Measurements from ENCODE around the gene ZNF670. TPM values are rescaled to one million over a fixed set of nuclear protein-coding genes. Genes with fewer than 3 reads are reported as not detected.
"Not testable (repeated sequence)": the region's sequence is repeated elsewhere in the genome, so short reads cannot be mapped to it uniquely, and the experiment has no call there.

The ZNF670 gene
- total RNA-seq, 1 donor from 2014 or later, result 1.3 TPM

GRCh38 chr1:247054992-247055415 lies 23.6 kb downstream of the ZNF670 start:
- intact Hi-C loops (cut with micrococcal nuclease), result no loop called here

GRCh38 chr1:247047702-247048101 lies 30.9 kb downstream of the ZNF670 start:
- intact Hi-C loops (cut with micrococcal nuclease), result no loop called here

GRCh38 chr1:247047260-247047659 lies 31.4 kb downstream of the ZNF670 start:
- intact Hi-C loops (cut with micrococcal nuclease), result no loop called here

GRCh38 chr1:247043406-247043805 lies 35.2 kb downstream of the ZNF670 start:
- intact Hi-C loops (cut with micrococcal nuclease), result no loop called here

- intact Hi-C loops (cut with micrococcal nuclease), result no loop called here
These were observed 40.9 kb downstream of the ZNF670 start for GRCh38 chr1:247037511-247038320.

- intact Hi-C loops (cut with micrococcal nuclease), result not testable (repeated sequence)
These were observed 46.3 kb downstream of the ZNF670 start for GRCh38 chr1:247032306-247032705.

Other genes with a start within 250 kb of the ZNF670 start
- gene AHCTF1, start 146.9 kb downstream of the ZNF670 start, total RNA-seq, result 38.2 and 41.0 TPM in 2 replicates
- gene ZNF695, start 70.8 kb downstream of the ZNF670 start, total RNA-seq, result 0.17 TPM in 1 of 2 replicates, not detected in the other
- 7.8 and 10.4 TPM in 2 replicates for gene ZNF669, start 25.5 kb upstream of the ZNF670 start, total RNA-seq
- 14.1 and 16.4 TPM in 2 replicates for gene ZNF124, start 93.2 kb upstream of the ZNF670 start, total RNA-seq
- not detected in 2 replicates for gene VN1R5, start 177.3 kb upstream of the ZNF670 start, total RNA-seq